GM19463 (cell line): Measurements from ENCODE around the gene CGRRF1.

Experiments
- ATAC-seq: cut with Tn5 transposase; IDR thresholded peaks from one replicate; pipeline ENCODE4 v1.9.1; 2021; ENCODE audit warnings: mild to moderate bottlenecking, moderate library complexity; ENCODE audit not compliant: unreplicated experiment

The CGRRF1 gene

DNA sequence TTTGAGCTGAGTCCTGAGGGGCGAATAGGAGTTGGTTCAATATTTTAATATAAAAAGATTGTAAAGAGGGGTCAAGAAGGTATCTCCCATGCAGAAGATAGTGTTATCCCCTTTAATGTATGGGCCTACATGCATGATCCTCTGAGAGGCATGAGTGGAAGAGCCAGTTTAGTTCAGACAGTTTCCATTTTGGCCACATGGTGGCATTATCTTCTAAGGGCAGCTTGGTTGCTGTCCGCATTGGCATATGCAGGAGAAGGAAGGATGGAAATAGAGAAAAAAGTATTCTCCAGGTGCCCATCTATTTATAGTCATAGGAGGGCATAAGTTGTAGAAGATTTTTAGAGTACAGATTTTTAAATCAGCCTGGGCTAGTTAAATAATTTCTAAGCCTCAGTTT, 62.6 kb downstream of the CGRRF1 start:
- ATAC-seq: no peak

DNA sequence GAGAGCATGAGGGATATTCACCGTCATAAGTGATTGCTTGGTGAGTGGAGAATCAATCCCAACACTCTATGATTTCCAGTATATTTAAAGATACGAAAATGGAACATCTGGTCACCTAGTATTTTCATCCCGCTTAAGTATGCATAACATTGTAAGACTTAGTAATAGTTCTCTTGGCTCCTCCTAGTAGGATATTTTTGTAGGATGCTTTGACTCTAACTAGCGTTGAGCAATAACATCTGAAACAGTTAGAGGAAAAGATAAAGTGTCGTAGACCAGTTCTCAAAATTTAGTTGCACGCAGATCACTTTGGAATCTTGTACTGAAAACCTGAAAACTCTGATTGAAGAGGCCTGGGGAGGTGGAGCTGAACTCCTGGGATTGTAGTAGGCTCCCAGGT, 64.8 kb downstream of the CGRRF1 start:
- no peak for ATAC-seq

DNA sequence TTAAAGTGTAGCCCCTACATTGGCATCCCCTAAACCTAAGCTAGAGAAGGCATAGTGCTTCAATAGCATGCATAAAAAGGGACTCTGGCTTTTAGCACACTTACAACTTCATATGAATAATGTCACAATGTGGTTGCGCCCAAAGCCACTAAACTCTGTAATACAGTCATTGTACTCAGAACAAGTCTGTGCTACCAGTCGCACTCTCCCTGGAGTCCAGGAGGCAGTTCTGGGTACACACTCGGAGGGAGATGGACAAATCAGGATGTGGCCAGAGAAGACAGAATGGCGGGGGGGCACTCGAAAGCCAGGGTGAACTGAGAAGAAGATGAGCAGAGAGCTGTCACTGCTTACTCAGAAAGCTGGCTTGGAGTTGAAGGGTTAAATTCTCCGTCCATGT, 67.8 kb downstream of the CGRRF1 start:
- no peak for ATAC-seq

DNA sequence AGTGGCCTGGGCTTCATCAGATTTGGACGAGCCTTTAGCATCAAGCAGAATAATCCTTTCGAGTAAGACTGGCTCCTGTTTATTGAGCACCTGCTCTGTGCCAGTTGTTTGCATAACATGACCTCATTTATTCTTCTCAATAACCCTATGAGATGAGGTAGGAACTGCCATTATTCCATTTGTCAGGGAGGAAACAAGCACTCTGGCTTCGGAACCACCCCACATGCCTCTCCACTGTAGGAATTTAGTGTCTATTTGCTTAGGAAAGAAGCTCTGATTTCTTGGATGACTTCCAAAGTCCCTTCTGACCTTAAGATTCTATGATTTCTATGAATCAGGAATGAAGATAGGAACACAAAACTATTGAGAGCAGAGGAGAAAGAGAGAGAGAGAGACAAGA, 68.3 kb downstream of the CGRRF1 start:
- ATAC-seq: no peak

DNA sequence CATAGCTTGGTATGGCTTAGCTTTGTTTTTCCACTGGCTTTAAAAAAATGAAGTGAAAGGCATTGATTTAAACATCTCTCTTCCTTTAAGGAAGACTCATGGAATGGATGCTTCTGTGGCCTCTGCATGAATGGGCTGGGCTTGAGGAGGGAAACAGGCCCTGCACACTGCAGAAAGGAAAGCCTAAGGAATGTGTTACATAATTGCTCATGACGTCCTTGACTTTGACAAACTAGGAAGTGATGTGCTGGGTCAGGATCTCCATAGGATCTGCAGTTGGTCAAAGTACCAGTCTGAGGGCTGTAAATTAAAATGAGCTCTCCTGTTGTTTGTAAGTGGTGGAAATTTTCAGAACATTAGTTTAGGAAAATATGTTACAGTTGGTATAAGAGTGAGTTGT, 69.9 kb downstream of the CGRRF1 start:
- ATAC-seq: no peak

DNA sequence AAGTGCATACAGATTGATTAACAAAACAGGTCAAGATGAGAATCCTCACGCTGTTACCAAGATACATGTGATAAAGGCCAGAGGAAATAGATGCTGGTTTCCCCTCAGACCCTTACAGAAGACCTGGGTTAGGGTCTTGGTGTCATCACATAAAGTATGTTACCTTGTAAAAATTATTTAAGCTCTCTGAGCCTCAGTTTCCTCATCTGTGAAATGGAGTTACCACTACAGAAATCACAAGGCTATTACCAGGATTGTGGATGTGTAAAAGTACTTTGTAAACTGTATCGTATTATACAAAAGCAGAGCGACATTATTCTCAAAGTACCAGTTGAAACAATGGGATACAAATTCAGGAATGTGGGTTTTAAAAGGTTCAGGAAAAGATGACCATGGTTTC, 71.2 kb downstream of the CGRRF1 start:
- no peak for ATAC-seq

DNA sequence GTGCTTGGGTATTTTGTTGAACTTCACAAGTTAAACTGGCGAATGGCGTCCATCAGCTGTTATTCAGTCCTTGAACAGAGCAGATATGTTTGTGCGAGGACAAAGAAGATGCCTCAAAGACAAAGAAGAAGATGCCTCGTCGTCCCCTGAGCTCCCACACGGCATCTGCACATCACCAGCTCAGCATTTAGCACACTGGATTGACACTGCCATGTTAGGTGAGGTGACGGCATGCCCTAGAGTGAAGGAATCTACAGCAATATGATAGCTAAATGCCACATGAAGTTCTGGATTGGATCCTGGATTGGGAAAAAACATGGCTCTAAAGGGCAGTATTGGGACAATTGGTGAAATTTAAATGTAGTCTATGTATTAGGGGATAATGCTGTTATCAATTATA, 72.6 kb downstream of the CGRRF1 start:
- ATAC-seq: no peak

DNA sequence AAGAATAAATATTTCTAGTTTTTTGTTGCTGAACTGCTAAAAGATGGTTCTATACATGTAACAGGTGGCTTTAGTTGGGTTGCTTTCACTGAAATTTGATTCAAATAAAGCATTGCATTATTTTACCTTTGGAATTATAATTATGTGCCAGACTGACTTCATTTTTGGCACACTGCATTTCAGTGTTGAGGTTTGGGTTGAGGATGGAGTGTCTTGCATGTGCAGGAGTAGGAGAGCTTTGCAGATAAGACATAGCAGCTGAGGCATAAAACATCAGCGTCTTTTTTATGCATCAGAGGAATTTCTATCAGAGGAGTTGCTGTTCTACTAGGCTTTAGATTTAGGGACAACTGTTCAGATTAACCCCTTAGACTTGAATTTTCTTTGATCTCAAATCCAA, 74.4 kb downstream of the CGRRF1 start:
- no peak for ATAC-seq

DNA sequence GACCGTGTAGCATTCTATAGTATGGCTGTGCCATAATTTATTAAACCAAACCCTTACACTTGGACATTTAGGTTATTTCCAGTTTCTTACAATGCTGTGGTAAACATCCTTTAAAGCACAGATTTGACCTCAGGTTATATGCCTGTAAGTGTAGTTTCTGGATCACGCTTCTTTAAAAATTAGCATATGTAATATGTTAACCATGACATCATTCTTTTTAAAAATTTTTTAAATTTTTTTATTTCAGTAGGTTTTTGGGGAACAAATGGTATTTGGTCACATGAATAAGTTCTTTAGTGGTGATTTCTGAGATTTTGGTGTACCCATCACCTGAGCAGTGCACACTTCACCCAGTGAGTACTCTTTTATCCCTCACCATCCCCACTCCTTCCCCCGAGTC, 75.5 kb downstream of the CGRRF1 start:
- no peak for ATAC-seq
